ENCODE data around the gene SPATA31A6. TPM values are rescaled to one million over a fixed set of nuclear protein-coding genes. Genes with fewer than 3 reads are reported as not detected.
"Not testable (repeated sequence)": the region's sequence is repeated elsewhere in the genome, so short reads cannot be mapped to it uniquely, and the experiment has no call there.

Gene SPATA31A6
- not detected in 2 replicates for total RNA-seq (2014; rRNA removed; shearing (Covaris generic))

GRCh38 chr9:42183359-42183758, at the start of gene SPATA31A6:
Gene SPATA31A6 (plus strand): TSS chr9:42183659. CDS start chr9:42183688, 29 bp downstream.
- DNase-seq (ENCODE audit: low read depth) = not testable (repeated sequence)

- DNase-seq (ENCODE audit: low read depth) = peak; percentile 1
Measured at GRCh38 chr9:42160299-42160698, 23.2 kb upstream of the SPATA31A6 start.

GRCh38 chr9:42219861-42220260, 36.4 kb downstream of the SPATA31A6 start:
- peak; percentile 43 for DNase-seq (ENCODE audit: low read depth)

- DNase-seq (ENCODE audit: low read depth) = peak; percentile 13
Measured at GRCh38 chr9:42223230-42223629, 39.8 kb downstream of the SPATA31A6 start.

GRCh38 chr9:42233031-42233430, 49.6 kb downstream of the SPATA31A6 start:
- not testable (repeated sequence) for DNase-seq (ENCODE audit: low read depth)

- not testable (repeated sequence) for DNase-seq (ENCODE audit: low read depth)
Measured at GRCh38 chr9:42234610-42235009, 51.2 kb downstream of the SPATA31A6 start.

- DNase-seq (ENCODE audit: low read depth) = not testable (repeated sequence)
Measured at GRCh38 chr9:42235352-42235991, 52.0 kb downstream of the SPATA31A6 start.

- not testable (repeated sequence) for DNase-seq (ENCODE audit: low read depth)
Measured at GRCh38 chr9:42236097-42236496, 52.6 kb downstream of the SPATA31A6 start.

- not testable (repeated sequence) for DNase-seq (ENCODE audit: low read depth)
Measured at GRCh38 chr9:42237381-42237780, 53.9 kb downstream of the SPATA31A6 start.

- DNase-seq (ENCODE audit: low read depth) = not testable (repeated sequence)
Measured at GRCh38 chr9:42238862-42239261, 55.4 kb downstream of the SPATA31A6 start.

Other genes starting within 250 kb of the SPATA31A6 start
- 8.6 and 11.8 TPM in 2 replicates for gene CNTNAP3B, start 54.2 kb upstream of the SPATA31A6 start, total RNA-seq (2014; rRNA removed; shearing (Covaris generic))

Measured in Daoy (cell line).